HG03354 (cell line): ENCODE measurements around the gene NUDCD3.

Experiments
- ATAC-seq: cut with Tn5 transposase; IDR thresholded peaks from one replicate; pipeline ENCODE4 v1.9.1; 2021; ENCODE audit warnings: mild to moderate bottlenecking; ENCODE audit not compliant: unreplicated experiment, poor library complexity, severe bottlenecking

Gene NUDCD3

DNA sequence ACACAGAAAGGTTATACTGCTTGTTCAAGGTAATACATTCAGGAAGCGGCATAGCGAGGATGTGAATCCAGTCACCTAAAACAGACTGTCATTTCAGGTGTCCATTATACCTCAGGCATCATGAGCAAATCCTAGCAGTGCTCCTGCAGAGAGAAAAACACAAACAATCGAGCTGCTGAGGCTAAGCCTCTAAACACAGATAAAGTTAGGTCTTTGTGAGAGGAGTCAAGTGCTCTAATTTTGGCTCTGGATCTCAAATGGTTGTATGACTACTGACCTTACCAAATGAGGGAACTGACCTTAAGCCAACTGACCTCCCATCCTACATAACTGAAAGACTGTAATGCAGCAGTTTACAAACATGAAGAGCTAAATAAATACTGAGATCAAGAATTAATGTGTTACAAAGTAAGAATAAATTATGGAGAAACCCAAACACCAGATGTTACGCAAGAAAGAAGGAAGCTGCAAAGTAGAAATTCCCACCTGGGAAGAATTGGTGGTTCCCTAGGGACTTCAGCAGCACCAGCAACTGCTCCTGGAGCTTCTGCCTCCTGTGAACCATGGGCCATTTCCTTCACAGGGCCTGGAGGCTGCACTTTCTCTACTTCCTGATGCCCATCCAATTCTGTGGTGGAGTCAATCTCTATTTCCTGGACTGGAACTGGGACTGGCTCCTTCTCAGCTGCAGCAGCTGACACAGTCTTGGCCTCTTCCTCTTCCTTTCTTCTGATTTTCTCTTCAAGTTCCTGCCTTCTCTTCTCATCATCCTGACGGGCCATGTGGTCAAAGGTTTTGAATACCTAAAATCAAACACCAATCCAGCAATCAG is 5.8 kb downstream of the NUDCD3 start:
- no peak for ATAC-seq

DNA sequence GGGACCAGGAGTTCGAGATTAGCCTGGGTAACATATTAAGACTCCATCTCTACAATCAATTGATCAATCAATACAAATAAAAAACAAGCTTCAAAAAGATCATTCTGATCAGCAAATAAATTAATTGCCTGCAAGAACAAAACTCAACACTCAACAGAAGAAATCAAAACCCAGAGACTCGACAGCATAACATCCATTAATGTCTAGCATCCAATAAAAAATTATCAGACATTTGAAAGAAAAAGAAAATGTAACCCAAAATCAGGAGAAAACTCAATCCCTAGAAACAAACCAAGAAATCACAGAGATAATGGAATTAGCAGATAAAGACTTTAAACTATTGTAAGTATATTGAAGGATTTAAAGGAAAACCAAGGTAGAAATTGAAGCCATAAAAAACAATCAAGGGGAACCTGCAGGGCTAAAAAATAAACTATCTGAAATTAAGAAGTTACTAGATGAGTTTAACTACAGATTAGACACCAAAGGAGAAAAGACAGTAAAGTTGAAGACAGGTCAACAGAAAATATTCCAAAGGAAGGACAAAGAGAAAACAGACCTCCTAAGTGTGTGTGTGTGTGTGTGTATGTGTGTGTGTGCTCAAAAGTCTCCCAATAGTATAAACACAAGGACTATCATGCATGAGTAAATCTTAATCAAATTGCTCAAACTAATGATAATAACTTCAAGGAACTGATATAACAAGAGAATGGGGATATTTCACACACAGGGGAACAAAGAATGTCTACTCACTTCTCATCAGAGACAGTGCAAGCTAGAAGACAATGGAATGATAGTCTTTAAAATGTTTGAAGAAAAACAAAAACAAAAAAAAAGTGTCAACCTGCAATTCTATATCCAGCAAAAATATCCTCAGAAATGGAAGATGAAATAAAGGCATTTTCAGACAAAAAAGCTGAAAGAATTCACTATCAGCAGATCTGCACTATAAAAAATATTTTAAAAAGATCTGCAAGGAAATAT is 7.7 kb downstream of the NUDCD3 start:
- no peak for ATAC-seq

DNA sequence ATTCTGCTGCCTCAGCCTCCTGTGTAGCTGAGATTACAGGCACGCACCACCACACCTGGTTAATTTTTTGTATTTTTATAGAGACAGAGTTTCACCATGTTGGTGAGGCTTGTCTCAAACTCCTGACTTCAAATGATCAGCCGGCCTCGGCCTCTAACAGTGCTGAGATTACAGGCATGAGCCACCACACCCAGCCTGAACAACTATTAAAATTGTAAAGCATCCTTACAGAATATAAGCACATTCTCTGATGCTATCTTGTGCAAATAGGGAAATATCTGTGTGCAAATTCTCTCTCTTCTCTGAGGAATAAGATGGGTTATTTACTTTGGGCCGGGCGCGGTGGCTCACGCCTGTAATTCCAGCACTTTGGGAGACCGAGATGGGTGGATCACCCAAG is 12.5 kb downstream of the NUDCD3 start:
- ATAC-seq, result no peak

DNA sequence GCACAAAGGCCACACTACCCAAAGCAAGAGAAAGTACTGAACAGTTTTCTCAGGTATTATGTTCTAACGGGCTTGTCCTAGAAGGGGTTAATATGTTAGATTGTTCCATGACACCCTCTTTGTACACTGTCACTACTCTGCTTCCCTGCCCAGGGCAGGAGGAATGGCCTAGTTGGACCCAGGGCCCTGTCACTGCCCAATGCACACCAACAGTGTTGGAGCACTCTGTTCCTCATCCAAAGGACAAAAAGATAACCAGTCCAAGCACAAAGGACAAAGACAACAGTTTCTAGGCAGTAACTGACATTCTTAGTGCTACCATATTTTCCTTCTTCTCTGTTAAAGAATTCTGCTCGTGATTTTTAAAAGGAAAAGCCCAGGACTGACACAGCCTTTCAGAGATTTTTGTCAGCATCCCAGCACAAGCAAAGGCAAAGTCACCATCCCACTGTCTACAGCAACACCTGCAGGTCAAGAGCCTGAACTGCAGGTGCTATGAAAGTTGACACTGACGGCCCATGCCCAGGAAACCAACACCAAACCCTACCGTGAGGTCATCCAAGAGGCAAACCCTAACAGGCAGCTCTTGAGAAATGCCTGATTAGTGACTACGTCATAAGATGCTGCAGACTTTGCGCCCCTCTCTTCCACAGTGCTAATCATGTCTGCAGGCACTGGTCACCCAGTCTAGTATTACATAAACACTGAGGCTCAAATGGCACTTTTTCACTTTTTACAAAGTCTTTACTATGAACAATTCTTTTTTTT is 13.2 kb downstream of the NUDCD3 start:
- peak; percentile 85 for ATAC-seq

DNA sequence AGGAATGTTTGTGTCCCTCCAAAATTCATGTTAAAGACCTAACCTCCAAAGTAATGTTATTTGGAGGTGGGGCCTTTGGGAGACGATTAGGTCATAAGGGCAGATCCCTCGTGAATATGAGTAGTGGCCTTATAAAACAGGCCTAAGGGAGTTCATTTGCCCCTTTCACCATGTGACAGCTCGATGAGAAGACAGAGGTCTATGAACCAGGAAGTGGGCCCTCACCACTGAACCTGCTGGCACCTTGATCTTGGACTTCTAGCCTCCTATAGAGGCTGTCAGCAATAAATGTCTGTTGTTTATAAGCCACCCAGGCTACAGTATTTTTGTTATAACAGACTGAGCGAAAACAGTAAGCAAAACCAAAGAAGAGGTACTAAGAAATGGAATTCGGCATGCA is 14.1 kb downstream of the NUDCD3 start:
- ATAC-seq, result no peak

DNA sequence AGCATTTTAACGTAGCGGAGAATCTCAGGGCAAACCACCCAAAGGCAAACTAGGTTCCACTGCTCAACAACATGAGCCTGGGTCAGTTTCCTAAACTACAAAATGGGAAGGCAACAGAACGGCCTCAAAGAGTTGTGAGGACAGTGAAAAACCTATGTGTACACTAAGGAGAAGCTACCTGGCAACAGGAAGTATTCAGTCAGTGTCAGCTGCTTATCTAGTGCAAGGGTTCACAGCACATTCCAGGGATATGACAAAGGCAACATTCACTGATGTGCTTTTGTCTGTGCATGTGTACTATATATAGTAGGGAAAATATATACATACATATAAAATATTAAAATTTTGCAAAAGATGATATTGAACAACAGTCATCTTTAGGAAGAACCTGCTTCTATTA is 17.2 kb downstream of the NUDCD3 start:
- ATAC-seq, result no peak

DNA sequence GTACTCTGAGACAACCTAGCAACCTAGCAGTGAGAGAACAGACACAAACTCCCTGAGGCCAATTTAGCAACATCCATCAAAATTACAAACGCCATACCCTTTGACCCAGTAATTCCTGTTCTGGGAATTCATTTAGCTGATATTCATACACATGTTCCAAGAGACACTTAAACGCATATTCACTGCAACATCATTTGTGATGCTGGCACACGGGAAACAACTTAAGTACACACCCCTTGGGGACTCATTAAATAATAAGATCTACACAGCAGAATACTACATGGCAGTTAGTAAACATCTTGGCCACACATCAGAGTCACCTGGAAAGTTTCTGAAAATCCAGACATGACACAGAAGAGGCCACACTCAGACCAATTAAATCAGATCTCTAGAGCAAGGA is 17.6 kb downstream of the NUDCD3 start:
- ATAC-seq, result no peak

DNA sequence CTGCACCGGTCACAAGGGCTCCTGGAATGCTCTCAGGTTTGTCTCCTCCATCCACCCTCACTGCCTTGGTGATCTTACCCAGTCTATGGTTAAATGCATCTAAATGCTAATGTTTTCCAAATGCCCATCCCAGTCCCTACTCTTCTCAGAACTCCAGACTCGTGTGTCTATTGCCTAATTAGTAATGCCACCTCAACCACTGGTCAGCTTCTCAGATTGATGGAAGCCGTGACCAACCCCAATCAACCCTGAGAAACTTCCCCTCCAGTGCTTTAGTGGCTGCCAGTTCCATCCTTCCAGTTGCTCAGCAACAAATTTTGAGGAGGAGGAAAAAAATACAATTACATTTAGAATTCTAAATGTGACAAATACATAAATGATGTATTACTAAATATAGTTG is 18.6 kb downstream of the NUDCD3 start:
- ATAC-seq, result no peak

DNA sequence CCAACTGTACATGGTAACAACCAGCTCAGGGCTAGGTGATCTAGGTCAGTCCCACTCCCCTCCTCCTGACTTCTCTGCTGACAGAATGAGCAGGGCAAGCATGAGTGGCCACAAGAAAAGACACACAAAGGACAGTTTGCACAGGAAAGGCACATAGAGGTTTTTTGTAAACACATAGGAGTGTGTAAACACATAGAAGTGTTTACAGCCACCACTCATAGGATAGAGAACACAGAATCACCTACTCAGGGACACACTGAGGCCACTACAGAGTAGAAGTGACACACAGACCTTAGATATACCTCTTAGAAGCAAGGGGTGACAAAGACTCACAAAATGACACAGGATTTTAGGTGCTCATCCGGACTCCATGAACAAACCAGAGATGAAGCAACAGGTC is 19.0 kb downstream of the NUDCD3 start:
- ATAC-seq, result no peak

DNA sequence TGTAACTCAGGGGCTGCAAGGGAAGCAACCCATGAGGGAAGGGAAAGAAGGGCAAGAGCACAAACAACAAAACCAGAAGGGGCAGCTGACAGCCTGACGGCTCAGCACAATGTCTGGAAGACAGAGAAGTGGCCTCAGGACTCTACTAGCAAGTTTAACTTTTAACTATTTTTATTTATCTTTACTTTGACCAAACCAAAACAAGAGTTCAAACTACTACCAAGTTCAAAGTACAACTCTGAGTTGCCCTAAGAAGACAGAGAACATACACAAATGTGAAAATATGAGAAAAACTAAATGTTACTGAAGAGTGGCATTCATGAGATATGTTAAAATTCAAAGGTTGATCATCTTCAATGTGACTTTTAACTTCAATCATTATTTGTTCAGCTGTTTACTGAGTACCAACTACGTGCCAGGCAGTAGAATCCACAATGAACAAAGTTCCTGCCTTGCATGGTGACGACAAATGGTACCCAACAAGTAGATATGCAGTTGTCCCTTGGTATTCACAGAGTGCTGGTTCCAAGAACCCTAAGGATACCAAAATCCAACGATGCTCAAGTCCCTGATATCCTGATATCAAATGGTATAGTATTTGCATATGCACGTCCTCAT is 19.7 kb downstream of the NUDCD3 start:
- ATAC-seq, result no peak

DNA sequence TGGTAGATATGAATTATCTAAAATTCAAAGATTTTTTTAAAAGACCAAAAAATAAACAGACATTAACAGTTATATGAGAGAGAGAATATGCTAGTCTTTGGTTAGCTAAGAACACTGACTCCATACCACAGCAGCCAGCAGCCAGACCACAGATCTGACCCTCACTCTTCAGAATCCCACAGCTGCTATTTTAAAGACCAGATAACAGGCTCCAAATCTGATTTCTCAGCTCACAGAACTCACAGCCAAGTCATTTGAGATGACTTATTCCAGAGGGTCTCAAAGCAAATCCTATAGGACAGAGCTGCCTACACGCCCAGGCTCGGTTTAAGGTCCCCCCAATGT is 20.4 kb downstream of the NUDCD3 start:
- no peak for ATAC-seq

DNA sequence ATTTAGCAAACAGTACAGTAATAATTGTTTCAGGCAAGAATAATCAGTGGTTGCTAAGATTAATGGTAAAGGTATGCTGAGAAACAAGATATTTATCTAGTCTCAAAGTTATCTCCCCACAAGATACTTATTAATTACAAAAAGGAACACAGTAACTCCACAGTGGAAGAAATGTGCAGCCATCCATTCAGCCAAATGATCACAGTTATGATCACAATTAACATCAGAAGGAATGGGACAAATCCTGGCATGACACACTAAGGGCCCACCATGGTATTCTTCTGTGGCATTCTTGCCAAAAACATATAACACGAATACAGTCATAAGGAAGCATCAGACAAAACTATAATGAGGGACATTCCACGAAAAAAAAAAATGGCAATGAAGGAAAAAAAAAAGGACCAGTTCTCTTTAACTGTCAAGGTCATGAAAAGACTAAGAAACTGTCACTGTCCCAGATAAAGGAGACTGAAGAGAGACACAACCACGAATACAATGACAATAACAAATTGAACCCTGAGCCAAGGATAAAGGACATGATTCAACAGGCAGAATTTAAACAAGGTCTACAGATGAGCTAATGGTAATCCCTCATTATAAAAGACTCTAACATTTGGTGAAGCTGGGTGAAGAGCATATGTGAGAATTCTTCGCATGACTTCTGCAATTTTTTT is 20.9 kb downstream of the NUDCD3 start:
- no peak for ATAC-seq

DNA sequence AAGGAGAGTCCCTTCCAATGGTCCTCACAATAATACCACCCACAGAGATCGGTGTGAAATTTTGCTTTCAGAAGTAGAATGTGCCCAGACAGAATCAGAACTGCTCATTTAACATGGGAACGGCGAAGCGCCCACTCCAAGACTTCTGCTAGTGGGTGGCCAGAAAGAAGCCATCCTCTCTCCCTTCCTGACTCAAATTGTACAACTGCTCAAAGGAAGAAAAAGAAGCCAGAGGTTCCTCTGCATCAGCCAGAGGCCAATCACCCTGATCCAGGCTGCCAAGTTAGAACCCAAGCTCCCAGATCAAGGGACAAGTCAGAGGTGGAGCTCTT is 23.3 kb downstream of the NUDCD3 start:
- ATAC-seq, result no peak

DNA sequence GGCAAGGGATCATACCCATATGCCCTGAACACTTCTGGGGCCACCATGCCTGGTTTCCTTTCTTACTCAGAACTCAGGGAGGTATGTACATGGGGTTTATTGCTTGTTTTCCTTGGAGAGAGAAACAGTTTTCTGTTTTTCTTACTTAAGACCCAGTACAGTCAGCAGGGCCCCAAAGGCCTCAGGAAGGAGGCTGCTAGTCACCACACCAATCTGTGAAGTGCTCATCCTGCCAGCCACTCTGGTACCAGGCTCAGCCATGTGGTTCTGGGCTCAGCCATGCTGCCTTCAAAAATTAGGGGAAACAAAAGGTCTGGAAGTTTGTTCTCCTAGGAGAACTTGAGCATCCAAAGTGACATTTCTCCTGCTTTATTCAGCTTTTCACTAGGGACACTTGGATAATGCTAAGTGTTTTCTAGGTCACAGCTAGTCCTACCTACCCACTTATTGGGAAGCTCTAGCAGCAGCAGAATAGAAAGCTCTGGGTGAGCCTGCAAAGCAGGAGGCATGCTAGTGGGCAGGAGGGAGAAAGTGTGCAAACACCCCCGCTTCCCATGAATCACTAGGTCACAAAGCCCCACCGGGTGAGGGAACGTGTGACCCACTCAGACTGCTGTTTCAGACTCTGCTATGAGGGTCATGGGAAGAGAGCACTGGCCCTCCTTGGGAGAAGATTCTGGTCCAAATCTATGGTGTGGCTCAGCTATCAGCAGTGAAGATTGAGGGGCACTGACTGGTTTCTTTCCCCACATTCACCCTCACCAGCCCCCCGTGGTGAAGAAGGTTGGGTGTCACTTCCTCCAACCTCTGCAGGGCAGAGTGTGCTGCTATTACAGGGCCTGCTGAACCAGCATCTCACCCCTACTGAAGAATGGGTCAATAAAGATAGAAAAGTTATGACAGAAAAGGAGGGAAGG is 23.9 kb downstream of the NUDCD3 start:
- ATAC-seq, result no peak

DNA sequence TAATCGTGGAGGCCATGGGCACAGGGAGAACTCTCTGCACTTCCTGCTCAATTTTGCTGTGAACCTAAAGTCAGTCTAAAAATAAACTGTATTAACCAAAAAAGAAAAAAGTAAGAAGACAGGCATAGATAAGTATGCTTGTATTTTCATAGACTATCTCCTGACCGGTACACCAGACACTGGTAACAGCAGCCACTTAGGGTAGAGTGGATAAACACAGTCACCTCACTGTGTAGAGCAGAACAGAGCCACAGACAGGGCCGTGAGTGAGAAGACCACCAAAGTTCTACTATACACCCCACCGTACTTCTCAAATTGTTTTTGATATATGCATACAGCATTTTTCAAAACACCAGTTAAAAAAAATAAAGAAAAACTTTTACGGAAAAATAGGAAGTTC is 25.0 kb downstream of the NUDCD3 start:
- ATAC-seq, result no peak

DNA sequence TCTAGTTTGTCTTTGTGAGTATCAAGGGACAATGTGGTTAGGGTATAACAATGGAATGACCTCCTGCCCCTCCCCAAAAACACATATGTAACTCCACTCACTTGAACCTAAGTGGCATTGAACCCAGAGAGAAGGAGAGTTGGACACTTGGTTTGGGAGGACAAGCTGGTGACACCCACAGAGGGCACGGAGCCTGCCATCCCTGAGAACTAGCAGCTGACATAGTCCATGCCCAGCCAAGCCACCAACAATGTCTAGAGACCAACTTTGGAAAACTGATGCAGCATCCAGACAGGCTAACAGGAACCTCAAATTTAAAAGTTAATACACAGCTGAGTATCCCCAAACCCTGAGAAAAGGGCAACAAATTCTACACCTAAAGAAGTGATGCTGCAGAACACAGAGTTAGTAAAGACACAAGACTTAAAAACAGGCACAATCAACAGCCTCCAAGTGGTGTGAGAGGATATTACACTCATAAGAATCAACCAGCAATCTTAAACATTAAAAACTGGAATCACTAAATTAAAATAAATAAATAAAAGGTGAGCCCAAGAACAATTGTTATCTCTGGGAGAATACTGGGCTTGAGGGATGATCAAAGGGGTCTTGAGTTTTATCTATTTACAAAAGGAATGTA is 27.2 kb downstream of the NUDCD3 start:
- no peak for ATAC-seq

DNA sequence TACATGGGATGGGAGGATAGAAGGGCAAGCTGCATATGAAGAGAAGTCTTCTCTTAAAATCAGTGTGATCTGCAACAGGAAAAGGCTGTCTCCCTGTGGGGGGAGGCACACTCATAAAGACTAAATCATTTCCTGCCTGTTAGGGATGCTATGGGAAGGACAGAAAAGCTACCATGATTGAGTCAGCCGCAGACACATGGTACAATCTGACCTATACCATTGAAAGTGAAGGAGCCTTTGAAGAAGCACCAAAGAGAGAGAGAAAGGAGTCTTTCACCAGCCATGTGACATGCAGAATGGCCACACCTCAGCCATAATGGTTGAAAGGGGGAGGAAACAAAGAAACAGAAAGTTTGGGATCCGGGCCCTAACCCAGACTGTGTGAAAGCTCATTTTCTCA is 29.1 kb downstream of the NUDCD3 start:
- ATAC-seq, result peak; percentile 29

DNA sequence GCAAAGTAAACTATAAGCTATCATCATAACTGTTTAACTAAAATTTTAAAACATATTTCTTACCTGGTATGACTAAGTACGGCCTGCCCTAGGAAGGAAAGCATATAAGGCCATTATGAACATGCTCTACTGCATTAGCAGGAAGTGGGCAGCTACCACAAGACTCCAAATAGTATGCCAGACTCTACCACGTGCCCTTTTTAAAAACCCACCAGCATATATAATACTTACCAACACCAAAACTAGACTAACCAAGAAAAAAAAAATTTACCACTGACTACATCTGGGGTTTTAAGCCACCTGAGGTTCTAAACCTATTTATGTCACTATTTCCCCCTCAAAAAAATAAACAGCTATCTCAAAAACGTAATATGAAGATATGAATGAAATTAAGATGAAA is 30.1 kb downstream of the NUDCD3 start:
- ATAC-seq, result peak; percentile 97
